Liver (tissue), 3 donors: ENCODE measurements around the gene RTP1.

Source experiments
- JUND ChIP-seq, 2 donors: IDR thresholded peaks; 2 replicates each; pipeline ENCODE4 v1.6.1; 2016; ENCODE audit warnings: antibody characterized with exemption in 2 of 2
- TF ChIP-seq, protein P1 (sequence below): fragments of 150-350 bp; IDR thresholded peaks from 2 replicates; pipeline ENCODE4 v1.5.1; 2017; ENCODE audit warnings: improper control_type of control experiment, low read depth, low read length; ENCODE audit not compliant: missing input control
- TF ChIP-seq, protein P2 (sequence below): IDR thresholded peaks from 2 replicates; pipeline ENCODE4 v1.6.1; 2016; ENCODE audit warnings: antibody characterized with exemption, mild to moderate bottlenecking
- TF ChIP-seq, protein P3 (sequence below): IDR thresholded peaks from 2 replicates; pipeline ENCODE4 v1.6.1; 2016; ENCODE audit warnings: antibody characterized with exemption
- donor health status: healthy.
- donor health status: healthy.

GRCh38 chr3:187198490-187198889 lies 1.2 kb downstream of the RTP1 start:
- TF ChIP-seq, protein P1, sequence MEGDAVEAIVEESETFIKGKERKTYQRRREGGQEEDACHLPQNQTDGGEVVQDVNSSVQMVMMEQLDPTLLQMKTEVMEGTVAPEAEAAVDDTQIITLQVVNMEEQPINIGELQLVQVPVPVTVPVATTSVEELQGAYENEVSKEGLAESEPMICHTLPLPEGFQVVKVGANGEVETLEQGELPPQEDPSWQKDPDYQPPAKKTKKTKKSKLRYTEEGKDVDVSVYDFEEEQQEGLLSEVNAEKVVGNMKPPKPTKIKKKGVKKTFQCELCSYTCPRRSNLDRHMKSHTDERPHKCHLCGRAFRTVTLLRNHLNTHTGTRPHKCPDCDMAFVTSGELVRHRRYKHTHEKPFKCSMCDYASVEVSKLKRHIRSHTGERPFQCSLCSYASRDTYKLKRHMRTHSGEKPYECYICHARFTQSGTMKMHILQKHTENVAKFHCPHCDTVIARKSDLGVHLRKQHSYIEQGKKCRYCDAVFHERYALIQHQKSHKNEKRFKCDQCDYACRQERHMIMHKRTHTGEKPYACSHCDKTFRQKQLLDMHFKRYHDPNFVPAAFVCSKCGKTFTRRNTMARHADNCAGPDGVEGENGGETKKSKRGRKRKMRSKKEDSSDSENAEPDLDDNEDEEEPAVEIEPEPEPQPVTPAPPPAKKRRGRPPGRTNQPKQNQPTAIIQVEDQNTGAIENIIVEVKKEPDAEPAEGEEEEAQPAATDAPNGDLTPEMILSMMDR: no peak
- TF ChIP-seq, protein P2, sequence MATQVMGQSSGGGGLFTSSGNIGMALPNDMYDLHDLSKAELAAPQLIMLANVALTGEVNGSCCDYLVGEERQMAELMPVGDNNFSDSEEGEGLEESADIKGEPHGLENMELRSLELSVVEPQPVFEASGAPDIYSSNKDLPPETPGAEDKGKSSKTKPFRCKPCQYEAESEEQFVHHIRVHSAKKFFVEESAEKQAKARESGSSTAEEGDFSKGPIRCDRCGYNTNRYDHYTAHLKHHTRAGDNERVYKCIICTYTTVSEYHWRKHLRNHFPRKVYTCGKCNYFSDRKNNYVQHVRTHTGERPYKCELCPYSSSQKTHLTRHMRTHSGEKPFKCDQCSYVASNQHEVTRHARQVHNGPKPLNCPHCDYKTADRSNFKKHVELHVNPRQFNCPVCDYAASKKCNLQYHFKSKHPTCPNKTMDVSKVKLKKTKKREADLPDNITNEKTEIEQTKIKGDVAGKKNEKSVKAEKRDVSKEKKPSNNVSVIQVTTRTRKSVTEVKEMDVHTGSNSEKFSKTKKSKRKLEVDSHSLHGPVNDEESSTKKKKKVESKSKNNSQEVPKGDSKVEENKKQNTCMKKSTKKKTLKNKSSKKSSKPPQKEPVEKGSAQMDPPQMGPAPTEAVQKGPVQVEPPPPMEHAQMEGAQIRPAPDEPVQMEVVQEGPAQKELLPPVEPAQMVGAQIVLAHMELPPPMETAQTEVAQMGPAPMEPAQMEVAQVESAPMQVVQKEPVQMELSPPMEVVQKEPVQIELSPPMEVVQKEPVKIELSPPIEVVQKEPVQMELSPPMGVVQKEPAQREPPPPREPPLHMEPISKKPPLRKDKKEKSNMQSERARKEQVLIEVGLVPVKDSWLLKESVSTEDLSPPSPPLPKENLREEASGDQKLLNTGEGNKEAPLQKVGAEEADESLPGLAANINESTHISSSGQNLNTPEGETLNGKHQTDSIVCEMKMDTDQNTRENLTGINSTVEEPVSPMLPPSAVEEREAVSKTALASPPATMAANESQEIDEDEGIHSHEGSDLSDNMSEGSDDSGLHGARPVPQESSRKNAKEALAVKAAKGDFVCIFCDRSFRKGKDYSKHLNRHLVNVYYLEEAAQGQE: no peak
- TF ChIP-seq, protein P3, sequence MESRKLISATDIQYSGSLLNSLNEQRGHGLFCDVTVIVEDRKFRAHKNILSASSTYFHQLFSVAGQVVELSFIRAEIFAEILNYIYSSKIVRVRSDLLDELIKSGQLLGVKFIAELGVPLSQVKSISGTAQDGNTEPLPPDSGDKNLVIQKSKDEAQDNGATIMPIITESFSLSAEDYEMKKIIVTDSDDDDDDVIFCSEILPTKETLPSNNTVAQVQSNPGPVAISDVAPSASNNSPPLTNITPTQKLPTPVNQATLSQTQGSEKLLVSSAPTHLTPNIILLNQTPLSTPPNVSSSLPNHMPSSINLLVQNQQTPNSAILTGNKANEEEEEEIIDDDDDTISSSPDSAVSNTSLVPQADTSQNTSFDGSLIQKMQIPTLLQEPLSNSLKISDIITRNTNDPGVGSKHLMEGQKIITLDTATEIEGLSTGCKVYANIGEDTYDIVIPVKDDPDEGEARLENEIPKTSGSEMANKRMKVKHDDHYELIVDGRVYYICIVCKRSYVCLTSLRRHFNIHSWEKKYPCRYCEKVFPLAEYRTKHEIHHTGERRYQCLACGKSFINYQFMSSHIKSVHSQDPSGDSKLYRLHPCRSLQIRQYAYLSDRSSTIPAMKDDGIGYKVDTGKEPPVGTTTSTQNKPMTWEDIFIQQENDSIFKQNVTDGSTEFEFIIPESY: no peak
- no peak for TF ChIP-seq JUND (IDR thresholded peaks at IDR 0.05)
